GM19467 (cell line): ENCODE results near the gene PSD4.

Experiments
- ATAC-seq: cut with Tn5 transposase; IDR thresholded peaks from one replicate; pipeline ENCODE4 v1.9.1; 2021; ENCODE audit warnings: mild to moderate bottlenecking, moderate library complexity; ENCODE audit not compliant: unreplicated experiment

Gene PSD4

DNA sequence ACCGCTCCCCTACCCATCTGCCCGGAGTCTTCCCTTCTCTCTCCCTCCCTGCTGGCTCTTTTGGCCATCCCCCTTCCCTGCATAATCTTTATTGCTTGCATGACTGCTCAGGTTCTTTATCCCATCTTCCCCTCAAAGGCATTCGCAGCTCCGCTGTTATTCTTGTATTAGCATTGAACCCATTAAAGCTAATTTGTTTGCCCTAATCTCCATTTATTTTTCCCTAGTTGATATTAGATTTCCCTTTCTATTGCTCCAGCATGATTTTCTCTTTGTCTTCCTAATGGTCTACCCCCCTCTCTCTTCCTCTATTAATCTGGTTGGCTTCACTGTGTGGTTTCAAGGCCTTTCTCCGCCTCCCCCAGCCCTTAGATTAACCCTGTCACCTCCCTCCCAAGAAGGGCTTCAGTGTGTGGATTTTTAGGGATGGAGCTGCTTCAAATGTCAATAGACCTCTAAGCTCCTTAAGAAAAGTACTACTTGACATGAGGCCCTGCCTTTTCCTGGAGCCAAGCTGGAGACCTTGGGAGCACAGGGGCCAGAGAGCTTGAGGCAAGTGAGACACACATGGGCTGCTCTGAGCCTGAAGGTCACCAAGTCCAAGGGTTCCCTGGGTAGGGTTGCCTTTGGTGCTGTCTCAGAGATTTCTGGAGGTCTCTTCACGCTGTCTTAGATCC lies 84.8 kb downstream of the PSD4 start:
- ATAC-seq: no peak
